K562 (cell line): ENCODE data around the gene ABLIM2. TPM values are rescaled to one million over a fixed set of nuclear protein-coding genes. Genes with fewer than 3 reads are reported as not detected.

Experiments
- ATAC-seq: fragments of 200-7000 bp; cut with Tn5 transposase; 3 replicates; pipeline ENCODE4 v1.9.1; 2020; ENCODE audit warnings: moderate library complexity
- BruUV-seq: library from RNA; stranded (reverse); fragments of 400-500 nt; replicated peaks from 2 replicates; lab custom pipeline; 2021; lab: Mats Ljungman, UMichigan
- CTCF ChIA-PET: fragments of 300-600 bp; formaldehyde crosslinking; extraction: SDS; loops from one replicate; lab custom pipeline; 2021; ENCODE audit warnings: low intra/inter-chr PET ratio; lab: Yijun Ruan, JAX
- POLR2A ChIA-PET: fragments of 300-600, 350-650 bp; sonication (Branson Sonifier 250); formaldehyde crosslinking; extraction: SDS; loops from one replicate; lab custom pipeline; 2021; ENCODE audit warnings: antibody characterized with exemption, inconsistent platforms; lab: Yijun Ruan, JAX
- DNase-seq, 4 experiments: peaks; one replicate each; pipeline versions ENCODE4 v3.0.0 to v3.0.0-alpha.2; 2011 to 2018; ENCODE audit warnings: low spot score in 3 of 4, mixed read lengths in 3 of 4; ENCODE audit errors: extremely low read depth in 1 of 4
- FAIRE-seq: peaks from 2 replicates; lab custom pipeline; 2011; peaks lifted over from hg19 to GRCh38; lab: Jason Lieb, UNC
- H2AFZ ChIP-seq: 2 replicates; pipeline ENCODE4 v1.6.0; 2011; ENCODE audit warnings: low read depth, low read length, control low read depth, inconsistent platforms
- H3K27ac ChIP-seq: fragments of 200-600 bp; 3 replicates; pipeline ENCODE4 v1.8.0; 2011; ENCODE audit warnings: low read depth, mild to moderate bottlenecking, control low read depth, inconsistent platforms, low read length, moderate library complexity, mixed read lengths; ENCODE audit errors: extremely low read depth
- H3K27me3 ChIP-seq, 2 experiments: fragments of 300-600 bp in 1 of 2; 2 replicates in 1 of 2; 3 replicates in 1 of 2; pipeline versions ENCODE4 v1.6.0 to v1.8.0; 2011; ENCODE audit warnings: inconsistent platforms in 2 of 2, low read length in 2 of 2, mild to moderate bottlenecking in 1 of 2, mixed read lengths in 1 of 2, moderate library complexity in 1 of 2; ENCODE audit not compliant: control insufficient read depth in 2 of 2, insufficient read depth in 2 of 2
- H3K36me3 ChIP-seq: fragments of 300-600 bp; 3 replicates; pipeline ENCODE4 v1.8.0; 2011; ENCODE audit warnings: mild to moderate bottlenecking, low read length, inconsistent platforms; ENCODE audit not compliant: control insufficient read depth, insufficient read depth
- H3K4me1 ChIP-seq, 2 experiments: fragments of 200-600 bp in 1 of 2; replicated peaks in 1 of 2; 2 replicates in 1 of 2; 3 replicates in 1 of 2; pipeline versions ENCODE4 v1.5.1 to v1.8.0; 2011; ENCODE audit warnings: inconsistent platforms in 2 of 2, low read length in 2 of 2, mild to moderate bottlenecking in 1 of 2, mixed read lengths in 1 of 2, moderate library complexity in 1 of 2; ENCODE audit not compliant: control insufficient read depth in 2 of 2, insufficient read depth in 2 of 2
- H3K4me2 ChIP-seq: 2 replicates; pipeline ENCODE4 v1.6.1; 2011; ENCODE audit warnings: low read length, control low read depth, inconsistent platforms, mixed read lengths; ENCODE audit not compliant: insufficient read depth
- H3K4me3 ChIP-seq: fragments of 200-600 bp; sonication (generic), shearing (Covaris generic); 2 replicates; pipeline ENCODE4 v1.5.1; 2016; ENCODE audit warnings: control low read depth, inconsistent platforms
- H3K79me2 ChIP-seq: fragments of 200-600 bp; 3 replicates; pipeline ENCODE4 v1.8.0; 2011; ENCODE audit warnings: low read length, inconsistent platforms; ENCODE audit not compliant: control insufficient read depth, insufficient read depth
- H3K9ac ChIP-seq, 2 experiments: 2 replicates each; pipeline versions ENCODE4 v1.6.0 to v1.6.1; 2011; ENCODE audit warnings: low read depth in 2 of 2, low read length in 2 of 2, control low read depth in 1 of 2, inconsistent platforms in 1 of 2, mild to moderate bottlenecking in 1 of 2, mixed read lengths in 1 of 2; ENCODE audit not compliant: insufficient read depth in 1 of 2
- H3K9me1 ChIP-seq: one replicate; pipeline ENCODE4 v1.6.0; 2011; ENCODE audit warnings: inconsistent platforms, mild to moderate bottlenecking, low read length, moderate library complexity; ENCODE audit not compliant: control insufficient read depth, insufficient read depth
- H3K9me3 ChIP-seq: replicated peaks from 2 replicates; pipeline ENCODE4 v1.5.1; 2011; ENCODE audit warnings: low read depth, low read length, inconsistent platforms; ENCODE audit not compliant: control insufficient read depth, insufficient read depth
- H4K20me1 ChIP-seq: replicated peaks from 2 replicates; pipeline ENCODE4 v1.6.1; 2011; ENCODE audit warnings: low read length, inconsistent platforms, mixed read lengths; ENCODE audit not compliant: control insufficient read depth, insufficient read depth
- EWSR1 ChIP-seq: fragments of 450-650 bp; IDR thresholded peaks from 2 replicates; pipeline ENCODE4 v1.6.1; 2018; ENCODE audit warnings: borderline replicate concordance, mild to moderate bottlenecking, low read depth, moderate library complexity; ENCODE audit not compliant: partially characterized antibody
- SP2 ChIP-seq: IDR thresholded peaks from 2 replicates; pipeline ENCODE4 v1.6.1; 2011; ENCODE audit warnings: mild to moderate bottlenecking, low read depth, low read length, moderate library complexity; ENCODE audit not compliant: poor library complexity, severe bottlenecking; ENCODE audit errors: extremely low read depth
- USF2 ChIP-seq: sonication (generic); formaldehyde crosslinking; IDR thresholded peaks from 2 replicates; pipeline ENCODE4 v1.5.0; 2020; ENCODE audit warnings: missing genetic modification reagents
- ZBTB2 ChIP-seq: fragments of 450-650 bp; IDR thresholded peaks from 2 replicates; pipeline ENCODE4 v1.6.1; 2016; ENCODE audit warnings: antibody characterized with exemption
- ZFP36 ChIP-seq: fragments of 150-350 bp; IDR thresholded peaks from 2 replicates; pipeline ENCODE4 v1.6.1; 2018; ENCODE audit warnings: low read length, low read depth; ENCODE audit not compliant: partially characterized antibody
- ZNF518B ChIP-seq: fragments of 250-450 bp; sonication (Bioruptor Pico); IDR thresholded peaks from 2 replicates; pipeline ENCODE4 v1.5.0; 2021; ENCODE audit warnings: mild to moderate bottlenecking, moderate library complexity
- WGBS: fragments of 100-300 bp; shearing (Covaris generic); methylation state at CpG from one replicate; pipeline ENCODE4 v1.1.6; 2016; ENCODE audit warnings: low coverage, mixed read lengths; ENCODE audit not compliant: insufficient coverage; ENCODE audit errors: missing lambda C conversion rate; 5-methylcytosine and 5-hydroxymethylcytosine counted together
- in situ Hi-C: fragments of 300-500 bp; cut with MboI; formaldehyde crosslinking; loops from 4 replicates; pipeline ENCODE4 v1.15.0; 2018; ENCODE audit warnings: inconsistent platforms, mixed read lengths
- intact Hi-C: fragments of 100-400 bp; cut with micrococcal nuclease; formaldehyde crosslinking; loops from 2 replicates; pipeline ENCODE4 v1.14.2; 2022
- polyA plus RNA-seq, 8 experiments: library from polyadenylated mRNA; depleted of rRNA in 4 of 8; stranded (reverse) in 5 of 8; unstranded in 3 of 8; fragments of >200 nt; fragmentation: Nextera tagmentation in 2 of 8; fragmentation: Illumina TruSeq in 1 of 8; extraction: Ambion mirVana in 2 of 8; extraction: Trizol in 1 of 8; gene quantifications; 2 replicates each; pipeline versions ENCODE4 v1.2.1 to v1.2.3, GENCODE V29; 2011 to 2014; ENCODE audit warnings: inconsistent platforms in 1 of 8, missing spikeins in 1 of 8
- total RNA-seq, 7 experiments: library from RNA; depleted of rRNA in 6 of 7; stranded (reverse); fragments of >200 nt in 6 of 7; fragmentation: Illumina TruSeq in 2 of 7; extraction: Trizol in 2 of 7; gene quantifications; 2 replicates each; pipeline versions ENCODE4 v1.2.1 to v1.2.3, GENCODE V29; 2011 to 2021; ENCODE audit warnings: low replicate concordance in 1 of 7

The ABLIM2 gene
- total and polyA plus RNA-seq, 9 of the 15 experiments (the other 6 are each of a cell fraction or from before 2014, with no cell fraction given) = not detected

- TF ChIP-seq ZNF518B (CRISPR knock-in tag) = no peak
These were observed 19.3 kb upstream of the ABLIM2 start (continued) for GRCh38 chr4:8177956-8178355.

GRCh38 chr4:8177552-8177951, 18.9 kb upstream of the ABLIM2 start:
- H3K27ac ChIP-seq = no peak overlapping the region
- no peak overlapping the region for H3K4me2 ChIP-seq
- H3K36me3 ChIP-seq = no peaks in the 10 kb centered on the region
- intact Hi-C loops = loop anchor here (5.0 to 10.0 kb wide), 2 partner anchors 60 to 227 kb away; no protein-coding TSS in a partner anchor
- in situ Hi-C loops = no loop called here
- ATAC-seq (no peak), DNase-seq (no peak), FAIRE-seq (no peak)
- CTCF ChIA-PET = interaction anchor here (1.4 to 2.3 kb wide), 3 partner anchors 15 to 233 kb away, joined by 5 to 18 read pairs (median 8); no protein-coding TSS in a partner anchor
- peaks cover 9% of the 10 kb centered on the region for H4K20me1 ChIP-seq
- H3K9me3 ChIP-seq = no peaks in the 10 kb centered on the region; the same call in 1 of the 2 replicates
- no peak overlapping the region for H3K4me3 ChIP-seq
- no peaks in the 10 kb centered on the region for H3K79me2 ChIP-seq
- whole genome bisulfite sequencing = 5% methylated on average over 6 of the region's 6 CpGs
- H2AFZ ChIP-seq = no peak overlapping the region
- no peak overlapping the region for H3K9ac ChIP-seq
- H3K4me1 ChIP-seq = peaks cover 0 to 12% of the 10 kb centered on the region in 2 experiments; a peak in 2 of 5 replicates
- POLR2A ChIA-PET = interaction anchor here (1.1 to 1.7 kb wide), 3 partner anchors 17 to 27 kb away, joined by 3 to 6 read pairs (median 4); partner anchors contain the start of gene SH3TC1
- peaks cover 3% of the 10 kb centered on the region for H3K9me1 ChIP-seq
- H3K27me3 ChIP-seq = peaks cover 0 to 22% of the 10 kb centered on the region in 2 experiments; a peak in 2 of 5 replicates
- BruUV-seq = no TSS peak
- TF ChIP-seq SP2 = no peak
- no peak for TF ChIP-seq EWSR1
- no peak for TF ChIP-seq USF2 (CRISPR knock-in tag)
- no peak for TF ChIP-seq ZBTB2
- TF ChIP-seq ZFP36 = no peak
- TF ChIP-seq, all 486 proteins: peak for 0
